ENCODE results near the gene SNX12. TPM values are rescaled to one million over a fixed set of nuclear protein-coding genes. Genes with fewer than 3 reads are reported as not detected.

Gene SNX12
- total RNA-seq (2012; rRNA removed) (43.0 and 59.9 TPM in 2 replicates), polyA plus RNA-seq (2012; rRNA removed) (55.2 and 63.0 TPM in 2 replicates), Bru-seq, nascent RNA (percentile 69 among the genes with signal in this experiment), BruChase-seq, experiment 1, labeled RNA remaining after a 6-hour chase (percentile 92 among the genes with signal in this experiment), BruChase-seq, experiment 2, labeled RNA remaining after a 2-hour chase (percentile 84 among the genes with signal in this experiment)
- 38.6 and 39.1 TPM in 2 replicates for polyA plus RNA-seq (2012; cell fraction: cytosol; rRNA removed)
- 24.6 and 25.7 TPM in 2 replicates for polyA plus RNA-seq (2012; cell fraction: nucleus; rRNA removed; ENCODE audit: low replicate concordance)
- long read RNA-seq, partial matches to known transcripts, result 0 of 21 reads
- long read RNA-seq, other reads (novel, unspliced or antisense), result 21 of 21 reads

- dilution Hi-C loops (cut with HindIII; ENCODE audit: low sequenced_read_pairs, unreplicated experiment), result no loop called here
- H4K5ac ChIP-seq (ENCODE audit: low read depth, low read length), result peak within 1 kb of the TSS; percentile 91
- H2AK9ac ChIP-seq (replicated peaks; ENCODE audit: low read depth, low read length, poor library complexity), result peak within 1 kb of the TSS; percentile 66
- H3K23ac ChIP-seq (ENCODE audit: low read depth, low read length), result peak within 1 kb of the TSS; percentile 88
- H2BK20ac ChIP-seq (ENCODE audit: low read depth, low read length), result no peak within 1 kb of the TSS
- no peaks in the 10 kb centered on the region for H4K20me1 ChIP-seq (ENCODE audit: insufficient read depth, low read length)
- no peaks in the 10 kb centered on the region for H3K79me1 ChIP-seq (ENCODE audit: low read depth in 1 of 2, low read length in 2 of 2)
- peak within 1 kb of the TSS; percentile 43; the same call in 1 of the 2 replicates for H2BK120ac ChIP-seq (ENCODE audit: low read depth, low read length)
- intact Hi-C loops (cut with micrococcal nuclease), result loop anchor here (2.0 to 5.0 kb wide), 2 partner anchors 29 to 59 kb away; no protein-coding TSS in a partner anchor
- CTCF ChIA-PET, result no interaction called here
- in situ Hi-C loops (cut with MboI; ENCODE audit: low sequenced_read_pairs), result no loop called here
- peak within 1 kb of the TSS; percentile 40 for H3K18ac ChIP-seq (ENCODE audit: low read depth, low read length)
- H3K9me3 ChIP-seq (ENCODE audit: control insufficient read depth, insufficient read depth, low read length), result no peaks in the 10 kb centered on the region
- no peaks in the 10 kb centered on the region for H3K4me1 ChIP-seq (ENCODE audit: control insufficient read depth, insufficient read depth, low read length)
- H4K8ac ChIP-seq (ENCODE audit: low read depth in 2 of 2, low read length in 2 of 2), result peak within 1 kb of the TSS; percentile 89 to 97
- no peaks in the 10 kb centered on the region for H3K9me1 ChIP-seq (ENCODE audit: insufficient read depth, low read length)
- H3K36me3 ChIP-seq (ENCODE audit: control insufficient read depth, insufficient read depth, low read length), result peaks cover 2% of the 10 kb centered on the region; the same call in 1 of the 2 replicates
- H4K91ac ChIP-seq (ENCODE audit: insufficient read depth, low read depth, low read length), result peak within 1 kb of the TSS; percentile 60
- 75% methylated on average over 4 of the region's 73 CpGs; no CpG with 5 or more reads in 1 of the 2 experiments for WGBS, 2 experiments (ENCODE audit: extremely low coverage in 2 of 2, insufficient read length in 1 of 2)
- peak within 1 kb of the TSS; percentile 86 for H2BK5ac ChIP-seq (ENCODE audit: low read depth, low read length, poor library complexity, severe bottlenecking)
- peak within 1 kb of the TSS; percentile 85 for H3K4me3 ChIP-seq (ENCODE audit: insufficient read depth, low read depth, low read length)
- peak within 1 kb of the TSS; percentile 10; the same call in 1 of the 2 replicates for H2AK5ac ChIP-seq (ENCODE audit: low read depth, low read length)
- peak; percentile 94 for DNase-seq
- peak within 1 kb of the TSS; percentile 75 for H3K9ac ChIP-seq (ENCODE audit: low read depth, low read length)
- peak; percentile 99 for ATAC-seq (ENCODE audit: low read depth)
- BruUV-seq (replicated peaks), result no TSS peak
- H3K27ac ChIP-seq (ENCODE audit: insufficient read depth, low read length), result peak within 1 kb of the TSS; percentile 91
- H3K4me2 ChIP-seq (ENCODE audit: low read depth, low read length), result peak within 1 kb of the TSS; percentile 89
- H3K27me3 ChIP-seq (ENCODE audit: control insufficient read depth, insufficient read depth, low read length), result peaks cover 1% of the 10 kb centered on the region
- H3K14ac ChIP-seq (replicated peaks; ENCODE audit: low read depth, low read length), result peak within 1 kb of the TSS; percentile 86
- peak within 1 kb of the TSS; percentile 72 for H3K56ac ChIP-seq (ENCODE audit: extremely low read depth, insufficient read depth, low read length)
- POLR2A ChIA-PET (ENCODE audit: unreplicated experiment), result interaction anchor here (0.6 kb wide), 1 partner anchor 268 kb away, joined by 5 read pairs; no protein-coding TSS in a partner anchor
- peak within 1 kb of the TSS; percentile 64 for H3K4ac ChIP-seq (ENCODE audit: low read depth, low read length)
- H2AFZ ChIP-seq (replicated peaks; ENCODE audit: low read length, poor library complexity), result peak within 1 kb of the TSS; percentile 90
- H2BK15ac ChIP-seq (ENCODE audit: low read depth, low read length), result peak within 1 kb of the TSS; percentile 42; the same call in 1 of the 3 replicates
- TF ChIP-seq POLR2A (IDR thresholded peaks at IDR 0.05; ENCODE audit: low read depth, low read length), result peak; percentile 34; the same call in 1 of the 2 replicates
- TF ChIP-seq SMC3 (IDR thresholded peaks at IDR 0.05; ENCODE audit: low read depth, low read length), result no peak
- TF ChIP-seq MAZ (IDR thresholded peaks at IDR 0.05; ENCODE audit: borderline replicate concordance, low read depth, low read length), result peak; percentile 73
- no peak for TF ChIP-seq CHD1 (IDR thresholded peaks at IDR 0.05; ENCODE audit: low read depth, low read length)
- TF ChIP-seq BHLHE40 (IDR thresholded peaks at IDR 0.05; ENCODE audit: low read depth, low read length), result peak; percentile 94
- 0 out of 2 replicates have a peak, but pooled peaks have one; percentile 60 for TF ChIP-seq ELK1 (IDR thresholded peaks at IDR 0.05; ENCODE audit: borderline replicate concordance, low read depth, low read length)
- TF ChIP-seq FOS (IDR thresholded peaks at IDR 0.05; ENCODE audit: low read depth, low read length), result peak; percentile 100
- peak; percentile 39; the same call in 1 of the 2 replicates for TF ChIP-seq USF2 (IDR thresholded peaks at IDR 0.05; ENCODE audit: low read depth, low read length)
- TF ChIP-seq NFE2L2 (IDR thresholded peaks at IDR 0.05; ENCODE audit: low read depth, low read length), result no peak
- no peak for TF ChIP-seq CTCF (conservative IDR thresholded peaks at IDR 0.05; ENCODE audit: low read depth, low read length)
- peak; percentile 48; the same call in 1 of the 2 replicates for TF ChIP-seq CEBPB (IDR thresholded peaks at IDR 0.05; ENCODE audit: low read depth, low read length)
Measured at GRCh38 chrX:71068044-71068918, at the start of gene SNX12. Gene SNX12 (minus strand): TSS chrX:71068334. CDS start chrX:71068306, 28 bp downstream.
